SU-DHL-6 (cell line): ENCODE results near the gene SLC6A17.

Source experiments
- H2AFZ ChIP-seq: fragments of 200-600 bp; sonication (generic); 2 replicates; pipeline ENCODE4 v1.6.1; 2014; ENCODE audit warnings: low read depth, mild to moderate bottlenecking, moderate library complexity, mixed read lengths, antibody characterized with exemption, low read length; ENCODE audit not compliant: severe bottlenecking
- H3F3A ChIP-seq: fragments of 200-600 bp; shearing (Covaris generic); 2 replicates; pipeline ENCODE4 v1.6.0; 2016; ENCODE audit warnings: antibody characterized with exemption, mild to moderate bottlenecking; ENCODE audit not compliant: insufficient read depth
- H3K27ac ChIP-seq: fragments of 200-600 bp; sonication (generic); 2 replicates; pipeline ENCODE4 v1.5.1; 2016; ENCODE audit warnings: low read depth, mild to moderate bottlenecking, low read length, moderate library complexity, mixed read lengths
- H3K27me3 ChIP-seq: fragments of 200-600 bp; sonication (generic), shearing (Covaris generic); 2 replicates; pipeline ENCODE4 v1.6.0; 2014; ENCODE audit warnings: mild to moderate bottlenecking, low read length
- H3K36me3 ChIP-seq: fragments of 200-600 bp; sonication (generic); 2 replicates; pipeline ENCODE4 v1.6.1; 2014; ENCODE audit warnings: mild to moderate bottlenecking, low read length, mixed read lengths
- H3K4me2 ChIP-seq: fragments of 300-600, 200-600 bp; shearing (Covaris generic), sonication (generic); 2 replicates; pipeline ENCODE4 v1.6.0; 2014; ENCODE audit warnings: low read length, low read depth, mild to moderate bottlenecking; ENCODE audit not compliant: poor library complexity, severe bottlenecking
- H3K4me3 ChIP-seq: fragments of 200-600 bp; sonication (generic); 2 replicates; pipeline ENCODE4 v1.5.1; 2014; ENCODE audit warnings: antibody characterized with exemption, low read length, mild to moderate bottlenecking, mixed read lengths; ENCODE audit not compliant: insufficient read depth, poor library complexity, severe bottlenecking
- H3K79me2 ChIP-seq: fragments of 200-600 bp; sonication (generic); 2 replicates; pipeline ENCODE4 v1.6.1; 2014; ENCODE audit warnings: mild to moderate bottlenecking, low read length, moderate library complexity; ENCODE audit not compliant: insufficient read depth
- H3K9ac ChIP-seq: fragments of 200-600 bp; sonication (generic); 2 replicates; pipeline ENCODE4 v1.7.0; 2014; ENCODE audit warnings: mild to moderate bottlenecking, low read length
- H3K9me2 ChIP-seq: fragments of 200-600 bp; sonication (generic); replicated peaks from 2 replicates; pipeline ENCODE4 v1.6.1; 2014; ENCODE audit warnings: low read length; ENCODE audit not compliant: insufficient read depth
- H3K9me3 ChIP-seq: fragments of 200-600 bp; sonication (generic); 2 replicates; pipeline ENCODE4 v1.6.1; 2014; ENCODE audit warnings: low read length, mixed read lengths; ENCODE audit not compliant: insufficient read depth
- H4K20me1 ChIP-seq: fragments of 200-600 bp; sonication (generic); 2 replicates; pipeline ENCODE4 v1.6.1; 2014; ENCODE audit warnings: low read depth, mild to moderate bottlenecking, antibody characterized with exemption, low read length, moderate library complexity, mixed read lengths
- CTCF ChIP-seq: fragments of 200-600 bp; sonication (generic); IDR thresholded peaks from one replicate; pipeline ENCODE4 v1.5.1; 2017; ENCODE audit warnings: antibody characterized with exemption, mild to moderate bottlenecking, low read length, moderate library complexity; ENCODE audit not compliant: insufficient read depth, poor library complexity, severe bottlenecking
- EZH2phosphoT487 ChIP-seq: fragments of 200-600 bp; sonication (generic), shearing (Covaris generic); conservative IDR thresholded peaks from 2 replicates; pipeline ENCODE4 v1.6.1; 2018; ENCODE audit warnings: mild to moderate bottlenecking, antibody characterized with exemption, low read length, moderate library complexity, mixed read lengths

The SLC6A17 gene

DNA sequence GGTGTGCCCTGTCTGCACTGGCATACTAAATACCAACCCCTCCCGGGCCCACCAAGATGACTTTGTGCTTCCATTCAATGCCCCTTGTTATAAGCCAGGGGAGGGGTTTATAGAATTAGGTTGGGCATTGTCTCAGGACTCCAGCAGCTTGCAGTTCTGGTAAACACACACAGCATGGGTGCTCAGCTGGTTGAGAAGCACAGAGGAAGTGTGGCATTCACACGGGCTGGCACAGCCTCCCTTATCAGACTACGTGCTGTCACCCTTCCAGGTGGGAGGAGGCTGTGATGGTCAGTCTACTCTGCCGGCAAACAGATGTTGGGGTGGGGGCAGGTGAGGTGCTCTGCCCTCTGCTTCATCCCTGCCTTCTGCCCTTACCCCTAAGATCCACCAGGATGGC lies 15.0 kb upstream of the SLC6A17 start:
- H2AFZ ChIP-seq = no peak overlapping the region
- H3K27me3 ChIP-seq = 0 out of 2 replicates have a peak, but pooled peaks cover 3% of the 10 kb centered on the region
- H3K4me3 ChIP-seq = no peak overlapping the region
- no peaks in the 10 kb centered on the region for H3K79me2 ChIP-seq
- no peak overlapping the region for H3K9ac ChIP-seq
- H3K9me3 ChIP-seq = no peaks in the 10 kb centered on the region
- no peak overlapping the region for H3K4me2 ChIP-seq
- no peak for TF ChIP-seq EZH2phosphoT487
- no peak for TF ChIP-seq CTCF
- H3K27ac ChIP-seq = no peak overlapping the region
- H3K9me2 ChIP-seq = no peaks in the 10 kb centered on the region
- H3F3A ChIP-seq = no peaks in the 10 kb centered on the region
- no peaks in the 10 kb centered on the region for H4K20me1 ChIP-seq
- H3K36me3 ChIP-seq = no peaks in the 10 kb centered on the region

DNA sequence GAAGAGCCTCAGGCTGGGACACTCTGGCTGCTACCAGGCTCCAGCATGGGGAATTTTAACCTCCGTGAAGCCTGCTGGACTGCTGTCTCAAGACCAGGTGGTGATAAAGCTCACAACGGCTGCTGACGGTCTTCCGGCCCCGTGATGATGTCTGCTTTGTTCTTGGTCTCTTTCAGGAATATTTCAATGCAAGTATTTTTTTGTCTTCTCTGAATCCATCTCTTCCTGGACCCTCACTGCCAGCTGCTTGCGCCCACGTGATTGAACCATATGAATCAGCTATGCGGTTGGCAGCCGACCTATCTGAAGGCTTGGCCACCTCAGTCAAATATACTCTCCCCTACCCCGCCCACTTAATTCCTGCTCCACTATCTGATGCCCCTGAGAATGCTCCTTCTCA lies 14.6 kb upstream of the SLC6A17 start:
- H3K4me3 ChIP-seq = no peak overlapping the region
- no peaks in the 10 kb centered on the region for H3F3A ChIP-seq
- H3K9me2 ChIP-seq = no peaks in the 10 kb centered on the region
- H2AFZ ChIP-seq = no peak overlapping the region
- H3K9ac ChIP-seq = no peak overlapping the region
- no peaks in the 10 kb centered on the region for H4K20me1 ChIP-seq
- 0 out of 2 replicates have a peak, but pooled peaks cover 3% of the 10 kb centered on the region for H3K27me3 ChIP-seq
- H3K27ac ChIP-seq = no peak overlapping the region
- H3K79me2 ChIP-seq = no peaks in the 10 kb centered on the region
- H3K36me3 ChIP-seq = no peaks in the 10 kb centered on the region
- TF ChIP-seq EZH2phosphoT487 = no peak
- TF ChIP-seq CTCF = no peak
- H3K4me2 ChIP-seq = no peak overlapping the region
- no peaks in the 10 kb centered on the region for H3K9me3 ChIP-seq

GRCh38 chr1:110136911-110137310 lies 13.4 kb upstream of the SLC6A17 start:
- Histone ChIP-seq H3K4me3 (no peak overlapping the region), H3K27me3 (0 out of 2 replicates have a peak, but pooled peaks cover 3% of the 10 kb centered on the region), H3K9me2 (no peaks in the 10 kb centered on the region), H4K20me1 (no peaks in the 10 kb centered on the region), H3K9ac (no peak overlapping the region), H3K9me3 (no peaks in the 10 kb centered on the region), H3K79me2 (no peaks in the 10 kb centered on the region), H2AFZ (no peak overlapping the region), H3K36me3 (no peaks in the 10 kb centered on the region), H3F3A (no peaks in the 10 kb centered on the region), H3K4me2 (no peak overlapping the region), H3K27ac (no peak overlapping the region)
- TF ChIP-seq EZH2phosphoT487 (no peak), CTCF (no peak)

DNA sequence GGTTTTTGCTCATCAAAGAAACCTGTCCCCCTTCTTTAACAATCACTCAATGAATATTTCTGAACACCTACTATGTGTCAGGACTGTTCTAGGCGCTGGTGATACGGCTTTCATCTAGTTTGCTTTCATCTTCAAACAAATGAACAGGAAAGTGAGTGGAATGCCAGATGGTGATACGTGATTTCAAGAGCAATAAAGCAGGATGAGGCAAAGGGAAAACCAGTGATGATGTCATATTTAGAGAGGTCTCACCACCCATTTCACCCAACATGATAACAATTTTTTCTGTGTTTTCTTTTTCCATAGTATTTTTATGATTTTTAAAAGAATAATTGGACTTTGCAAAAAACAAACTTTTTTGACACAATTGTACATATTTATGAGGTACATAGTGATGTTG lies 11.3 kb upstream of the SLC6A17 start:
- Histone ChIP-seq H3K9me3 (no peaks in the 10 kb centered on the region), H3K27me3 (0 out of 2 replicates have a peak, but pooled peaks cover 3% of the 10 kb centered on the region), H3K9me2 (no peaks in the 10 kb centered on the region), H3K27ac (no peak overlapping the region), H3K9ac (no peak overlapping the region), H3K79me2 (no peaks in the 10 kb centered on the region), H3K4me3 (no peak overlapping the region), H3F3A (no peaks in the 10 kb centered on the region), H3K36me3 (no peaks in the 10 kb centered on the region), H4K20me1 (no peaks in the 10 kb centered on the region), H2AFZ (no peak overlapping the region), H3K4me2 (no peak overlapping the region)
- no peak for TF ChIP-seq EZH2phosphoT487
- no peak for TF ChIP-seq CTCF
